Effector CD8-positive, alpha-beta T cell (primary cell): ENCODE data around the gene LNPK.
"Not testable (repeated sequence)": the region's sequence is repeated elsewhere in the genome, so short reads cannot be mapped to it uniquely, and the experiment has no call there.

Source experiments
- DNase-seq: peaks from one replicate; lab custom pipeline; 2025; lab: John Stamatoyannopoulos, UW

Gene LNPK

GRCh38 chr2:175973373-175973772 lies 28.7 kb downstream of the LNPK start:
- DNase-seq = no peak

- no peak for DNase-seq
These were observed 35.2 kb downstream of the LNPK start for GRCh38 chr2:175966839-175967238.

- DNase-seq = no peak
These were observed 36.3 kb downstream of the LNPK start for GRCh38 chr2:175965773-175966172.

- DNase-seq = no peak
These were observed 37.9 kb downstream of the LNPK start for GRCh38 chr2:175964195-175964594.

- not testable (repeated sequence) for DNase-seq
These were observed 38.9 kb downstream of the LNPK start for GRCh38 chr2:175963171-175963570.

- DNase-seq = no peak
These were observed 44.2 kb downstream of the LNPK start for GRCh38 chr2:175957845-175958244.

GRCh38 chr2:175955136-175955535 lies 46.9 kb downstream of the LNPK start:
- no peak for DNase-seq

- no peak for DNase-seq
These were observed 51.6 kb downstream of the LNPK start for GRCh38 chr2:175950512-175950911.

- no peak for DNase-seq
These were observed 53.9 kb downstream of the LNPK start for GRCh38 chr2:175948191-175948590.

- DNase-seq = no peak
These were observed 55.0 kb downstream of the LNPK start for GRCh38 chr2:175947073-175947472.

GRCh38 chr2:175941699-175942098 lies 60.4 kb downstream of the LNPK start:
- no peak for DNase-seq

GRCh38 chr2:175937216-175937615 lies 64.9 kb downstream of the LNPK start:
- no peak for DNase-seq

GRCh38 chr2:175935289-175936181 lies 66.5 kb downstream of the LNPK start:
- DNase-seq = no peak

GRCh38 chr2:175932675-175933074 lies 69.4 kb downstream of the LNPK start:
- no peak for DNase-seq

- no peak for DNase-seq
These were observed 70.3 kb downstream of the LNPK start for GRCh38 chr2:175931805-175932204.

GRCh38 chr2:175930504-175930903 lies 71.6 kb downstream of the LNPK start:
- DNase-seq = no peak

- DNase-seq = no peak
These were observed 72.2 kb downstream of the LNPK start for GRCh38 chr2:175929850-175930249.

GRCh38 chr2:175926272-175926671 lies 75.8 kb downstream of the LNPK start:
- DNase-seq = no peak

GRCh38 chr2:175922160-175922559 lies 79.9 kb downstream of the LNPK start:
- no peak for DNase-seq

GRCh38 chr2:175918935-175919334 lies 83.1 kb downstream of the LNPK start:
- no peak for DNase-seq

GRCh38 chr2:175914846-175915245 lies 87.2 kb downstream of the LNPK start:
- no peak for DNase-seq

GRCh38 chr2:175913849-175914743 lies 88.0 kb downstream of the LNPK start:
- DNase-seq = not testable (repeated sequence)

GRCh38 chr2:175913267-175913666 lies 88.8 kb downstream of the LNPK start:
- DNase-seq = not testable (repeated sequence)
